Neural progenitor cell (in vitro differentiated cells): ENCODE data around the gene CHST8. TPM values are rescaled to one million over a fixed set of nuclear protein-coding genes. Genes with fewer than 3 reads are reported as not detected.

Experiments
- DNase-seq: peaks from one replicate; pipeline ENCODE4 v3.0.0-alpha.2; 2016; ENCODE audit warnings: low spot score
- H2AFZ ChIP-seq: fragments of 200-600 bp; sonication (generic); replicated peaks from 2 replicates; pipeline ENCODE4 v1.6.1; 2016; ENCODE audit warnings: antibody characterized with exemption
- H3F3A ChIP-seq: fragments of 200-600 bp; sonication (generic); 2 replicates; pipeline ENCODE4 v1.6.1; 2016; ENCODE audit warnings: antibody characterized with exemption, low read depth
- H3K27ac ChIP-seq: fragments of 200-600 bp; sonication (generic); 2 replicates; pipeline ENCODE4 v1.5.1; 2016; ENCODE audit warnings: mild to moderate bottlenecking
- H3K27me3 ChIP-seq: fragments of 200-600 bp; sonication (generic); 2 replicates; pipeline ENCODE4 v1.6.1; 2016; ENCODE audit warnings: mild to moderate bottlenecking, moderate library complexity
- H3K36me3 ChIP-seq: fragments of 200-600 bp; sonication (generic); 2 replicates; pipeline ENCODE4 v1.5.1; 2016
- H3K4me1 ChIP-seq: fragments of 200-600 bp; sonication (generic); 2 replicates; pipeline ENCODE4 v1.6.1; 2016; ENCODE audit warnings: mixed run types
- H3K4me2 ChIP-seq: fragments of 200-600 bp; sonication (generic); 2 replicates; pipeline ENCODE4 v1.6.1; 2016
- H3K4me3 ChIP-seq: fragments of 200-600 bp; sonication (generic); 2 replicates; pipeline ENCODE4 v1.5.1; 2016
- H3K79me2 ChIP-seq: fragments of 200-600 bp; sonication (generic); 2 replicates; pipeline ENCODE4 v1.6.1; 2016; ENCODE audit warnings: low read depth
- H3K9ac ChIP-seq: fragments of 200-600 bp; sonication (generic); 2 replicates; pipeline ENCODE4 v1.6.1; 2016
- H3K9me3 ChIP-seq: fragments of 200-600 bp; sonication (generic); 2 replicates; pipeline ENCODE4 v1.5.1; 2016; ENCODE audit warnings: low read depth
- H4K20me1 ChIP-seq: fragments of 200-600 bp; sonication (generic); 2 replicates; pipeline ENCODE4 v1.6.1; 2016; ENCODE audit warnings: low read depth
- H3K27ac Mint-ChIP-seq: 3 replicates; pipeline ENCODE4 v1.8.0; 2021; ENCODE audit warnings: mixed read lengths
- H3K27me3 Mint-ChIP-seq: 2 replicates; pipeline ENCODE4 v1.8.0; 2022; ENCODE audit warnings: low read depth, mild to moderate bottlenecking, inconsistent platforms, moderate library complexity, mixed read lengths; ENCODE audit not compliant: insufficient read depth
- H3K36me3 Mint-ChIP-seq: 3 replicates; pipeline ENCODE4 v1.8.0; 2021; ENCODE audit warnings: mixed read lengths
- H3K4me1 Mint-ChIP-seq: 3 replicates; pipeline ENCODE4 v1.8.0; 2021; ENCODE audit warnings: mixed read lengths
- H3K4me3 Mint-ChIP-seq: 3 replicates; pipeline ENCODE4 v1.8.0; 2021; ENCODE audit warnings: mild to moderate bottlenecking, moderate library complexity, mixed read lengths
- H3K9me3 Mint-ChIP-seq: 3 replicates; pipeline ENCODE4 v1.8.0; 2020; ENCODE audit warnings: mixed read lengths
- CTCF ChIP-seq: fragments of 200-600 bp; sonication (generic); IDR thresholded peaks from 2 replicates; pipeline ENCODE4 v1.5.1; 2017; ENCODE audit warnings: antibody characterized with exemption, mild to moderate bottlenecking
- EZH2 ChIP-seq: fragments of 200-600 bp; sonication (generic); IDR thresholded peaks from 2 replicates; pipeline ENCODE4 v1.6.1; 2017; ENCODE audit warnings: antibody characterized with exemption, mild to moderate bottlenecking, moderate library complexity
- EZH2phosphoT487 ChIP-seq: fragments of 200-600 bp; sonication (generic); IDR thresholded peaks from 2 replicates; pipeline ENCODE4 v1.6.1; 2017; ENCODE audit warnings: antibody characterized with exemption
- total RNA-seq: library from RNA; depleted of rRNA; stranded (reverse); fragments of >200 nt; gene quantifications from 2 replicates; pipeline ENCODE4 v1.2.3, GENCODE V29; 2015; ENCODE audit warnings: low replicate concordance

The CHST8 gene
- total RNA-seq, 1 donor from 2014 or later = 0.92 TPM

- no peak overlapping the region for H3K27ac Mint-ChIP-seq
These were observed 77.1 kb downstream of the CHST8 start for GRCh38 chr19:33698576-33699435.

GRCh38 chr19:33699754-33700407 lies 78.1 kb downstream of the CHST8 start:
- Histone ChIP-seq H3K36me3 (no peaks in the 10 kb centered on the region), H3K27me3 (no peaks in the 10 kb centered on the region), H3K9ac (no peak overlapping the region), H3K4me3 (no peak overlapping the region), H3K4me2 (no peak overlapping the region), H3K27ac (no peak overlapping the region), H3F3A (no peaks in the 10 kb centered on the region), H3K4me1 (no peaks in the 10 kb centered on the region), H3K9me3 (no peaks in the 10 kb centered on the region), H2AFZ (no peak overlapping the region), H3K79me2 (no peaks in the 10 kb centered on the region), H4K20me1 (no peaks in the 10 kb centered on the region)
- Mint-ChIP-seq H3K4me1 (no peaks in the 10 kb centered on the region), H3K27me3 (peaks cover 5% of the 10 kb centered on the region), H3K9me3 (no peaks in the 10 kb centered on the region), H3K4me3 (no peak overlapping the region), H3K27ac (no peak overlapping the region), H3K36me3 (no peaks in the 10 kb centered on the region)
- no peak for DNase-seq
- TF ChIP-seq CTCF (no peak), EZH2phosphoT487 (no peak), EZH2 (no peak)

More at GRCh38 chr19:33698576-33699435, 77.1 kb downstream of the CHST8 start:
- H3K36me3 ChIP-seq = no peaks in the 10 kb centered on the region
- no peaks in the 10 kb centered on the region for H3F3A ChIP-seq
- no peak overlapping the region for H3K9ac ChIP-seq
- Mint-ChIP-seq H3K9me3 (no peaks in the 10 kb centered on the region), H3K27me3 (peaks cover 5% of the 10 kb centered on the region), H3K4me3 (no peak overlapping the region), H3K4me1 (no peaks in the 10 kb centered on the region), H3K36me3 (no peaks in the 10 kb centered on the region)
- H3K27ac ChIP-seq = no peak overlapping the region
- H3K4me2 ChIP-seq = no peak overlapping the region
- no peaks in the 10 kb centered on the region for H3K79me2 ChIP-seq
- H3K4me3 ChIP-seq = no peak overlapping the region
- TF ChIP-seq CTCF (no peak), EZH2 (no peak), EZH2phosphoT487 (no peak)
- H2AFZ ChIP-seq = no peak overlapping the region
- no peak for DNase-seq
- no peaks in the 10 kb centered on the region for H3K9me3 ChIP-seq
- H4K20me1 ChIP-seq = no peaks in the 10 kb centered on the region
- H3K4me1 ChIP-seq = no peaks in the 10 kb centered on the region
- no peaks in the 10 kb centered on the region for H3K27me3 ChIP-seq

GRCh38 chr19:33700408-33701013 lies 78.8 kb downstream of the CHST8 start:
- Histone ChIP-seq H4K20me1 (no peaks in the 10 kb centered on the region), H3F3A (no peaks in the 10 kb centered on the region), H3K27ac (no peak overlapping the region), H3K9ac (no peak overlapping the region), H3K9me3 (no peaks in the 10 kb centered on the region), H3K79me2 (no peaks in the 10 kb centered on the region), H3K4me2 (no peak overlapping the region), H2AFZ (no peak overlapping the region), H3K27me3 (no peaks in the 10 kb centered on the region), H3K4me3 (no peak overlapping the region), H3K4me1 (no peaks in the 10 kb centered on the region), H3K36me3 (no peaks in the 10 kb centered on the region)
- peaks cover 5% of the 10 kb centered on the region for H3K27me3 Mint-ChIP-seq
- no peaks in the 10 kb centered on the region for H3K36me3 Mint-ChIP-seq
- no peaks in the 10 kb centered on the region for H3K9me3 Mint-ChIP-seq
- TF ChIP-seq EZH2 (no peak), EZH2phosphoT487 (no peak), CTCF (no peak)
- H3K27ac Mint-ChIP-seq = no peak overlapping the region
- no peaks in the 10 kb centered on the region for H3K4me1 Mint-ChIP-seq
- no peak for DNase-seq
- no peak overlapping the region for H3K4me3 Mint-ChIP-seq
